Measurements from ENCODE around the gene SDSL.

The SDSL gene

DNA sequence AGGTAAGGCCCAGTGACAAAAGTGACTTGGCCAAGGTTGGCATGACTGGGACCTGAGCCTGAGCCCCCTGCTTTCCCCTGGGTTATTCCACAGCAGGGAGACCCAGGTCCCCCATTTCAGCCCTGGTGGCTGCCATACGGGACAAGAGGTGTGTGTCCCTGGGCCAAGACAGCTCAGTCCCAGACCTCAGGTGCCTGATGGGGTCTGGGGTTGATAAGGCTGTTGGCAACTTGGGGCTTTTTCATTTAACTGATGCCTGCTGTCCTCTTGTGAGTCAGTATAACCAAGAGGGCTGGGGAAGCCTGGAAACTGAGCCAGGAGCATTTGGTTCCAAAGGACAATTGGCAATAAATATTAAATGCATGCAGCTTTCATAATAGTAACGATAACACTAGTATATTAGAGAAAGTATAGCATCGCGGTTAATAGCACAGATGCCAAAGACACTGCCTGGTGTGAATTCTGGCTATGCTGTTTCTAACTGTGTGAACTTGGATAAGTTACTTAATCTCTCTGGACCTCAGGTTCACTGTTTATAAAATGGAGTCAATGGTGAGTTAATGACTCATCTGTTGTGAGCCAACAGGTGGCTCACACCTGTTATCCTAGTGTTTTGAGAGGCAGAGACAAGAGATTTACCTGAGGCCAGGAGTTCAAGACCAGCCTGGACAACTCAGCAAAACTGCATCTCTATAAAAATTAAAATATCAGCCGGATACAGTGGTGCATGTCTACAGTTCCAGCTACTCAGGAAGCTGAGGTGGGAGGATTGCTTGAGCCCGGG, 898 bp downstream of the SDSL start:
- no peak for DNase-seq

GRCh38 chr12:113424456-113424855, 2.3 kb downstream of the SDSL start:
- DNase-seq: no peak

GRCh38 chr12:113424915-113425823, 3.0 kb downstream of the SDSL start:
- DNase-seq: peak; percentile 27

DNA sequence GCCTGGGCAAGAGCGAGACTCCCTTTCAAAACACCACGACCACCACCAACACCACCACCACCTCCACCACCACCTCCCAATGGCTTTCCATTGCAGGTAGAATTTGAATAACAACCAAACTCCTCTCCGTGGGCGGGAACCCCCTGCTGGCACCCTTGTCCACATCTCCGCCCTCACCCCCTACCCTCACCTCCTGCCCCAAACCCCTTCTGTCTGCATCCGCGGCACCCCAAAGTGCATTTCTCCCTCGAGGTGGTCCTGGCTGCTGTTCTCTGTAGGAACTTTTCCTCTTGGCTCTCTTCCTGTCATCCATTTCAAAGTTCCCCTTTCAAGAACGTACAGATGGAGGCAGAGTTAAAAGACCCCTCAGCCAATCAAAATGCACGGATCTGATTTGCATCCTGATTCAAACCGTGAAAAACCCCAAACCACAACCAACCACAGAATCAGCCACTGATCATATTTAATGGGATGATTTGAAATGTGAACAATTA, 3.8 kb downstream of the SDSL start:
- no peak for DNase-seq

DNA sequence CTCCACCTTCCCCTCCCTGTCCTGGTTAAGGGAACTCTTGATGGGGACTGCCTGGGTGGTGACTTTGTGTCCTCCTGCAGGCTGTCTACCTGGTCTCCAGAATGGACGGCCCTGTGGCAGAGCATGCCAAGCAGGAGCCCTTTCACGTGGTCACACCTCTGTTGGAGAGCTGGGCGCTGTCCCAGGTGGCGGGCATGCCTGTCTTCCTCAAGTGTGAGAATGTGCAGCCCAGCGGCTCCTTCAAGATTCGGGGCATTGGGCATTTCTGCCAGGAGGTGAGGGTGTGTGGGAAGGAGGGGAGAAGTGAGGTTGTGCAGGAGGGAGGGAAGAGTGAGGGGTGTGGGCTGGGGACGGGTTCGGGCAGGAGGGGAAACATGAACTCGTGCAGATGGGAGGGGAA, 5.7 kb downstream of the SDSL start:
- DNase-seq: no peak

GRCh38 chr12:113428482-113428881, 6.3 kb downstream of the SDSL start:
- DNase-seq: no peak

DNA sequence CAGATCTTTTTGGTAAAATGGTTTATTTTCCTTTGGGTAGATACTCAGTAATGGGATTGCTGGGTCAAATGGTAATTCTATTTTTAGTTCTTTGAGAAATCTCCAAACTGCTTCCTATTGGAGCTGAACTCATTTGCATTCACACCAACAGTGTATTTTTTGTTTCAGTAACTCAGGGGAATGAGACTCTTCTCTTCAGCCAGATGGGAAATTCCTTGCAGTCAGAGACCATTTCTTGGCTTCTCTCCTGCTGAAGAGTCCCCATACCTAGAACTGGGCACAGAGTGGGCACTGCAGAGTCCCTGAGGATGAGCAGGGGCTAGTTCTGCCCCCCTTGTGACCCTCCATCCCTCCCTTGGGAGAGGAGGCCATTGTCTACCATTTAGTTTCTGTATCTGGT, 10.8 kb downstream of the SDSL start:
- DNase-seq: no peak

DNA sequence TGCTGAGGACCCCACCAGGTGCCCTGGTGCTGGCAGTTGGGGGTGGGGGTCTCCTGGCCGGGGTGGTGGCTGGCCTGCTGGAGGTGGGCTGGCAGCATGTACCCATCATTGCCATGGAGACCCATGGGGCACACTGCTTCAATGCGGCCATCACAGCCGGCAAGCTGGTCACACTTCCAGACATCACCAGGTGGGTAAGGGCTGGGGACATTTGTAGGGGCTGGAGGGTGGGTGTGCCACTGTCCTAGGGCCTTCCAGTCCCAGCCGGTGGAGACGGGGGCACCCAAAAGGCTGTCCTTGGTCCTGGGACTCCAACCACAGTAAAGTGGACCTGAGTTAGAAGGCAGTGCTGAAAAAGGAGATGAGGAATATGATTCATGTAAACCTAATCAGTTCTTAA, 13.2 kb downstream of the SDSL start:
- DNase-seq: no peak

DNA sequence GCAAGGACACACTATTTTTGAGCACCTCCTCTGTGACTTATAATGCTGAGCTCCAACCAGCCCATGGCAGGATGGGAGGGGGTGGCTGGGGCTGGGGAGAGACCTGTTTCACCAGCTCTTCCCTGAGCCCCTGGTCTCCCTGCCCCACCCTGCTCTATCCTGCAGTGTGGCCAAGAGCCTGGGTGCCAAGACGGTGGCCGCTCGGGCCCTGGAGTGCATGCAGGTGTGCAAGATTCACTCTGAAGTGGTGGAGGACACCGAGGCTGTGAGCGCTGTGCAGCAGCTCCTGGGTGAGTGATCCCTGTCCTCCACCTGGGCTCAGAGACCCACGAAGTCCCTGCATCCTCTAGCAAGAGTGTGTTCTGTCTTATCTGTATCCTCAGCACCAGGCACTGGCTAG, 14.4 kb downstream of the SDSL start:
- DNase-seq: no peak

DNA sequence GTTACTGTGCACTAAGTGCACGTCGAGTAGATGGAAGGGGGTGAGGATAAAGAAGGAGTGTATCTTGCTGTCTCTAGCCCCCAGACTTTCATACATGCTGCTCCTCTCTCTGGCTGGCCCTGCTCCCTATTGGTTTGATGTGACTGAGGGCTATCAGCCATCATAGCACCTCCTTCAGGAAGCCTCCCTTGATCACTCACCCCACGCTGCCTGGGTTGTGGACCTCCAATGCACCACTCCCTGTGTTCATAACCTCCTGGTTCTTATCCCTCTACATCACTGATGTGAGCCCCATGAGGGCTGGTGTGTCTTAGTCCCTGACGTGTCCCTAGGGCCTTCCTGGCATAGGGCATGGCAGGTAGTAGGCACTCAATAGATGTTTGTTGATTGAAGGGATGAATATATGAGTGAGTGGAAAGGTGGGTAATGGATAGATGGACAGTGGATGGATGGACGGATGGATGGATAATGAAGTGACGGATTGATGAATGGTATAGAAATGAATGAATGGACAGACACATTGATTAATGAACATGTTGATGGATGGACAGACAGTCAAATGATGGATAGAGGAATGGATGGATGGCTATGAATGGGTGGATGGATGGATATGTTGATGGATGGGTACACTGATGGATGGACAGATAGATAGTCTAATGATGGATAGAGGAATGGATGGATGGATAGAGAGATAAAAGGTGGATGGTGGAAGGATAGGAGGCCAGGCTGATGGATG, 15.0 kb downstream of the SDSL start:
- no peak for DNase-seq

DNA sequence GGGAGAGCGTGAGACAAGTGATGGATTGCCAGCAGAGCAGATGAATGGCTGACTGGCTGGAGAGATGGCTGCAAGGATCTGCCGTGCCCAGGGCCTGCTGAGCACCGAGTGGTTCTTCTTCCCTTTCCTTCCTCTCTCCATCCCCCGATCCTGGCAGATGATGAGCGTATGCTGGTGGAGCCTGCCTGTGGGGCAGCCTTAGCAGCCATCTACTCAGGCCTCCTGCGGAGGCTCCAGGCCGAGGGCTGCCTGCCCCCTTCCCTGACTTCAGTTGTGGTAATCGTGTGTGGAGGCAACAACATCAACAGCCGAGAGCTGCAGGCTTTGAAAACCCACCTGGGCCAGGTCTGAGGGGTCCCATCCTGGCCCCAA, 15.5 kb downstream of the SDSL start:
- no peak for DNase-seq

- DNase-seq: no peak
These were observed 16.5 kb downstream of the SDSL start for GRCh38 chr12:113438523-113439300.

- DNase-seq: no peak
These were observed 17.1 kb downstream of the SDSL start for GRCh38 chr12:113439301-113439597.

DNA sequence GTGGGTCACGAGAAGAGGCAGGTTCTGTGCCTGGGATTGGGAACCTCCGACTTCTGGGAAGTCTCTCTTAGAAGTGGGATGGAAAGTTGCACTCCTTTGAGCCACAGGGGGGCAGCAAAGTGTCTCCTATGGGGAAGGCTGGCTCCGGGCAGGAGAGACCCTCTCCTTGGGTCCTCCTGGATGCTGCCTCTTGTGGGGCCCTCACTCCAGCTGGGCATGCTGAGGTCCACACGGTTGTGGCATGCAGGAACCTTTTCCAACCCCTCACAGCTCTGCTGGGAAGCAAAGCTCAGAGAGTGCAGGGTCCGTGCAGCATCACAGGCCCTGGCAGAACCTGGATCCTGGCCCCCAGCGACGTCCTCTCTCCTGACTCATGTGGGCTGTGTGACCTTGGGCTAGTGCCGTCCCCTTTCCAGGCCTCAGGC, 17.4 kb downstream of the SDSL start:
- no peak for DNase-seq

GRCh38 chr12:113440336-113440735, 18.2 kb downstream of the SDSL start:
- DNase-seq: no peak

GRCh38 chr12:113440947-113441782, 19.0 kb downstream of the SDSL start:
- no peak for DNase-seq

- no peak for DNase-seq
These were observed 20.9 kb downstream of the SDSL start for GRCh38 chr12:113443030-113443539.

- DNase-seq: no peak
These were observed 23.5 kb downstream of the SDSL start for GRCh38 chr12:113445544-113446171.

DNA sequence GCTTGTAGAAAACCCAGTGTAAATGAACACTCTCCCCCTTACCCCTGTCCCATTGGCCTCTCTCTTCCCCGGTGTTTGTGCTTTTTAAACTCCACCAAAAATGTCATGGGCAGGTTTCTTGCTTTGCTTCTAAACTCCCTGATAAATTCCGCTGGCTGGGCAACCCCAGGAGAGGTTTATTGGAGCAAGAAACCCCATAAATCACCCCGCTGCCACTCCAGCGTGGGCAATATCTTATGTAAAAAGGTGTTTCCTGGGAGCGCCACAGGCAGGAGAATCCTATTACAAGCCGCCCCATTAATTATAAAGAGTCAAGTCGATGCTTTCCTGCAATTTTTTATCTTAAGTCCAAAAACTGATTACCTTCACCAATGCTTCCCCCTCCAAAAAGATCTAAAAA, 26.7 kb downstream of the SDSL start:
- no peak for DNase-seq

- no peak for DNase-seq
These were observed 27.1 kb downstream of the SDSL start for GRCh38 chr12:113449299-113449698.

GRCh38 chr12:113449839-113450238, 27.7 kb downstream of the SDSL start:
- no peak for DNase-seq
